Metanephros (tissue), 2 donors: ENCODE data around the gene ZNF684. TPM values are rescaled to one million over a fixed set of nuclear protein-coding genes. Genes with fewer than 3 reads are reported as not detected.

Experiments
- small RNA-seq: library from RNA; depleted of rRNA; stranded (forward); fragments of <200 nt; gene quantifications from one replicate; pipeline ENCODE3, GENCODE V24; 2014; ENCODE audit warnings: low replicate concordance
- total RNA-seq: library from RNA; depleted of rRNA; stranded (reverse); fragments of >200 nt; gene quantifications from one replicate; pipeline ENCODE4 v1.2.3, GENCODE V29; 2014

The ZNF684 gene
- 8.1 TPM for total RNA-seq

DNA sequence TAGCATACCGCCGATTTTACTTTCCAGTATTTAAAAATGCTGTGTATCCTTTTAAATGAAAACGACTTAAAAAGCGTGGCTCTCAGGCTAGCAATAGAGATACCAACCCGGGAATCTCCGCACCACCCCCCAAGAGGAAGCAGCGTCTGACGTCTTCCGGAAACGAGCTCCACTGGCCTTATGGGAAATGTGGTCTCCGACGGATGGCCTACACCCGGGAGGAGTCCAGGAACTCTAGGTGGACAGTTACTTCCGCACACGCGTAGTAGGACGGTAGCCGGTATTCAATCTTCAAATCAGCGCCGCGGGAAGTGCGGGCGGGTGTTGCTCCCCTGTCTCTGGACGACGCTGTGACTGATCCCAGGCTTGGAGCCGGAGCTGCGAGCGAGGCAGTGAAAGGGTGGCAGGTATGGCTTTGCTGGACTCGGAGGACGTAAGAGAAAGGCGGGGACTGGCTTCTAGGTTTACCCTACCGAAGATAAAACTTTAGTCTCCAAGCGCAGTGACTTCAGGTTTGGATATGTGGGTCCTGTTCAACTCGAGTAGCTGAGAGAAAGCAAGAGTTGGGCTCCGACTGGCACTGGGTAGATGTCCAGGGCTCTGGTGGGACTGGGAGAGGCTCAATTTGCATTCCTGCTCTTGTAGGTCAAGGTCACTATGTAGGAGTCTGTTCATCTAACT, at the start of gene ZNF684:
Gene ZNF684 (plus strand): TSS at position 257 of the 681 bp plus-strand sequence. CDS start 1,530 bp downstream, outside the sequence.

GRCh38 chr1:40508375-40509341, 22.8 kb upstream of the ZNF684 start, which contains the start of gene EXO5:
TSS of gene EXO5 (plus strand) at chr1:40508767. CDS start at chr1:40514545, 5,778 bp downstream.

Small RNA genes lying within 50 kb of the gene (small RNA-seq; reads per million reads assigned to genes)
- not detected for gene AL356379.1

Other genes starting within 250 kb of the ZNF684 start
- gene COL9A2, start 214.4 kb upstream of the ZNF684 start, total RNA-seq = 18.7 TPM
- gene SMAP2, start 157.9 kb upstream of the ZNF684 start, total RNA-seq = 15.6 TPM
- 2.9 TPM for gene ZFP69B, start 81.2 kb upstream of the ZNF684 start, total RNA-seq
- gene ZFP69, start 54.3 kb upstream of the ZNF684 start, total RNA-seq = 3.0 TPM
- 7.4 TPM for gene EXO5, start 22.9 kb upstream of the ZNF684 start, total RNA-seq
- gene RIMS3, start 134.0 kb downstream of the ZNF684 start, total RNA-seq = 0.99 TPM
- 68.7 TPM for gene NFYC, start 160.1 kb downstream of the ZNF684 start, total RNA-seq